Keratinocyte (primary cell): Measurements from ENCODE around the gene KIAA1217.

Source experiments
- CTCF ChIP-seq, 3 experiments: IDR thresholded peaks in 1 of 3; conservative IDR thresholded peaks in 1 of 3; optimal IDR thresholded peaks in 1 of 3; 2 replicates in 2 of 3; 3 replicates in 1 of 3; pipeline versions ENCODE3 to v1.5.1; 2011; ENCODE audit warnings: low read length in 3 of 3, mild to moderate bottlenecking in 3 of 3, moderate library complexity in 2 of 3, control low read depth in 1 of 3, inconsistent platforms in 1 of 3; ENCODE audit not compliant: insufficient read depth in 2 of 3; ENCODE audit errors: extremely low read depth in 1 of 3
- EZH2 ChIP-seq: IDR thresholded peaks from one replicate; pipeline ENCODE4 v1.6.1; 2012; ENCODE audit warnings: inconsistent platforms, mild to moderate bottlenecking, low read length, moderate library complexity

DNA sequence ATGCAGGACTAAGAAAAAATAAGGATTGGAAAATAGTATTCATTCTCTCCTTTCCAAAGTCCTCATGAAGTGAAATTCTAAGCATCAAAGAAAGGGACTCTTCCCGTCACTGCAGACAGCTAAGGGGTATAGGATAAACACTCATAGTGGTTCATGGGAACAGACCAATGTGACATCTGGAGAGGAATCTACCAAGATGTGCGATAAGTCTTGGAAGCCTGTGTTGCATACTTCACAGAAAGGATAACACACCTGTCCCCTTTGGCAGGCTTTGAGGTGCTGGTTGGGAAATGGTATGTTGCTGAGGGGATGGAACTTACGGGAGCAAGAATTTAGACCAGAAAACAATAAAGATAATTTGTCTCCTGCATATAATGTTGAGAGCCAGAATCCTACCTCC lies 266.7 kb downstream of the KIAA1217 start:
- TF ChIP-seq CTCF (optimal IDR thresholded peaks at IDR 0.05 in 1 of 3, IDR thresholded peaks at IDR 0.05 in 1 of 3, conservative IDR thresholded peaks at IDR 0.05 in 1 of 3; ENCODE audit: extremely low read depth in 1 of 3, insufficient read depth in 2 of 3, low read length in 3 of 3): no peak
- no peak for TF ChIP-seq EZH2
